ENCODE measurements around the gene CUL4B. TPM values are rescaled to one million over a fixed set of nuclear protein-coding genes. Genes with fewer than 3 reads are reported as not detected.

Gene CUL4B
- total RNA-seq, 3 donors from 2014 or later: 38.7 to 45.5 (median 45.1) TPM

GRCh38 chrX:120522820-120523219 lies 37.9 kb downstream of the CUL4B start:
- Histone ChIP-seq H3K4me1 (no peaks in the 10 kb centered on the region), H3K36me3 (no peaks in the 10 kb centered on the region), H3K4me3 (no peak overlapping the region), H3K27me3 (no peaks in the 10 kb centered on the region), H3K27ac (no peak overlapping the region), H3K9me3 (no peaks in the 10 kb centered on the region)
- intact Hi-C loops (cut with DNase I; ENCODE audit: low total_unique reads): no loop called here
- TF ChIP-seq POLR2A (IDR thresholded peaks at IDR 0.05) (no peak), POLR2AphosphoS5 (IDR thresholded peaks at IDR 0.05) (no peak), CTCF (IDR thresholded peaks at IDR 0.05) (no peak)
- DNase-seq (ENCODE audit: low spot score in 2 of 2): no peak

GRCh38 chrX:120517936-120518335 lies 42.8 kb downstream of the CUL4B start:
- no peaks in the 10 kb centered on the region for H3K9me3 ChIP-seq
- H3K4me1 ChIP-seq: no peaks in the 10 kb centered on the region
- no peak for DNase-seq (ENCODE audit: low spot score in 2 of 2)
- H3K27ac ChIP-seq: no peak overlapping the region
- TF ChIP-seq POLR2AphosphoS5 (IDR thresholded peaks at IDR 0.05) (no peak), POLR2A (IDR thresholded peaks at IDR 0.05) (no peak), CTCF (IDR thresholded peaks at IDR 0.05) (no peak)
- H3K36me3 ChIP-seq: no peaks in the 10 kb centered on the region
- no peak overlapping the region for H3K4me3 ChIP-seq
- intact Hi-C loops (cut with DNase I; ENCODE audit: low total_unique reads): no loop called here
- no peaks in the 10 kb centered on the region for H3K27me3 ChIP-seq

GRCh38 chrX:120514236-120514635 lies 46.5 kb downstream of the CUL4B start:
- no peak for DNase-seq (ENCODE audit: low spot score in 2 of 2)
- intact Hi-C loops (cut with DNase I; ENCODE audit: low total_unique reads): no loop called here
- Histone ChIP-seq H3K9me3 (no peaks in the 10 kb centered on the region), H3K4me1 (no peaks in the 10 kb centered on the region), H3K27ac (no peak overlapping the region), H3K36me3 (no peaks in the 10 kb centered on the region), H3K4me3 (no peak overlapping the region), H3K27me3 (peaks cover 0 to 5% of the 10 kb centered on the region in 2 donors)
- TF ChIP-seq POLR2AphosphoS5 (IDR thresholded peaks at IDR 0.05): no peak
- TF ChIP-seq CTCF (IDR thresholded peaks at IDR 0.05): peak in 1 of 3 donors; percentile 11

GRCh38 chrX:120512627-120513026 lies 48.1 kb downstream of the CUL4B start:
- no peak overlapping the region for H3K27ac ChIP-seq
- H3K4me1 ChIP-seq: no peaks in the 10 kb centered on the region
- H3K4me3 ChIP-seq: no peak overlapping the region
- no peaks in the 10 kb centered on the region for H3K9me3 ChIP-seq
- peaks cover 0 to 5% of the 10 kb centered on the region in 2 donors for H3K27me3 ChIP-seq
- intact Hi-C loops (cut with DNase I; ENCODE audit: low total_unique reads): no loop called here
- no peak for DNase-seq (ENCODE audit: low spot score in 2 of 2)
- TF ChIP-seq CTCF (IDR thresholded peaks at IDR 0.05) (no peak), POLR2A (IDR thresholded peaks at IDR 0.05) (no peak), POLR2AphosphoS5 (IDR thresholded peaks at IDR 0.05) (no peak)
- H3K36me3 ChIP-seq: no peaks in the 10 kb centered on the region

GRCh38 chrX:120512222-120512621 lies 48.5 kb downstream of the CUL4B start:
- no peaks in the 10 kb centered on the region for H3K36me3 ChIP-seq
- H3K9me3 ChIP-seq: no peaks in the 10 kb centered on the region
- H3K27ac ChIP-seq: no peak overlapping the region
- H3K4me3 ChIP-seq: no peak overlapping the region
- H3K27me3 ChIP-seq: peaks cover 0 to 5% of the 10 kb centered on the region in 2 donors
- DNase-seq (ENCODE audit: low spot score in 2 of 2): no peak
- TF ChIP-seq CTCF (IDR thresholded peaks at IDR 0.05): no peak
- TF ChIP-seq POLR2AphosphoS5 (IDR thresholded peaks at IDR 0.05): no peak
- no peak for TF ChIP-seq POLR2A (IDR thresholded peaks at IDR 0.05)
- intact Hi-C loops (cut with DNase I; ENCODE audit: low total_unique reads): no loop called here
- no peaks in the 10 kb centered on the region for H3K4me1 ChIP-seq
